ENCODE data around the gene SCAND1.

- TF ChIP-seq, protein P1, sequence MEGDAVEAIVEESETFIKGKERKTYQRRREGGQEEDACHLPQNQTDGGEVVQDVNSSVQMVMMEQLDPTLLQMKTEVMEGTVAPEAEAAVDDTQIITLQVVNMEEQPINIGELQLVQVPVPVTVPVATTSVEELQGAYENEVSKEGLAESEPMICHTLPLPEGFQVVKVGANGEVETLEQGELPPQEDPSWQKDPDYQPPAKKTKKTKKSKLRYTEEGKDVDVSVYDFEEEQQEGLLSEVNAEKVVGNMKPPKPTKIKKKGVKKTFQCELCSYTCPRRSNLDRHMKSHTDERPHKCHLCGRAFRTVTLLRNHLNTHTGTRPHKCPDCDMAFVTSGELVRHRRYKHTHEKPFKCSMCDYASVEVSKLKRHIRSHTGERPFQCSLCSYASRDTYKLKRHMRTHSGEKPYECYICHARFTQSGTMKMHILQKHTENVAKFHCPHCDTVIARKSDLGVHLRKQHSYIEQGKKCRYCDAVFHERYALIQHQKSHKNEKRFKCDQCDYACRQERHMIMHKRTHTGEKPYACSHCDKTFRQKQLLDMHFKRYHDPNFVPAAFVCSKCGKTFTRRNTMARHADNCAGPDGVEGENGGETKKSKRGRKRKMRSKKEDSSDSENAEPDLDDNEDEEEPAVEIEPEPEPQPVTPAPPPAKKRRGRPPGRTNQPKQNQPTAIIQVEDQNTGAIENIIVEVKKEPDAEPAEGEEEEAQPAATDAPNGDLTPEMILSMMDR (IDR thresholded peaks at IDR 0.05) = peak in 2 of 6 experiments; percentile 10 to 26
- TF ChIP-seq POLR2A (IDR thresholded peaks at IDR 0.05) = no peak
Observed at GRCh38 chr20:35947489-35947888, 6.8 kb downstream of the SCAND1 start.

Measured in adrenal gland (tissue), 5 donors.